Pons (tissue), 1 donor: ENCODE results near the gene ZNF768.
"Not testable (repeated sequence)": the region's sequence is repeated elsewhere in the genome, so short reads cannot be mapped to it uniquely, and the experiment has no call there.

Experiments
- DNase-seq: peaks from one replicate; pipeline ENCODE4 v3.0.0-alpha.2; 2016; ENCODE audit warnings: low spot score

Gene ZNF768

GRCh38 chr16:30533146-30533522 is 6.8 kb upstream of the ZNF768 start:
- DNase-seq, result no peak

DNA sequence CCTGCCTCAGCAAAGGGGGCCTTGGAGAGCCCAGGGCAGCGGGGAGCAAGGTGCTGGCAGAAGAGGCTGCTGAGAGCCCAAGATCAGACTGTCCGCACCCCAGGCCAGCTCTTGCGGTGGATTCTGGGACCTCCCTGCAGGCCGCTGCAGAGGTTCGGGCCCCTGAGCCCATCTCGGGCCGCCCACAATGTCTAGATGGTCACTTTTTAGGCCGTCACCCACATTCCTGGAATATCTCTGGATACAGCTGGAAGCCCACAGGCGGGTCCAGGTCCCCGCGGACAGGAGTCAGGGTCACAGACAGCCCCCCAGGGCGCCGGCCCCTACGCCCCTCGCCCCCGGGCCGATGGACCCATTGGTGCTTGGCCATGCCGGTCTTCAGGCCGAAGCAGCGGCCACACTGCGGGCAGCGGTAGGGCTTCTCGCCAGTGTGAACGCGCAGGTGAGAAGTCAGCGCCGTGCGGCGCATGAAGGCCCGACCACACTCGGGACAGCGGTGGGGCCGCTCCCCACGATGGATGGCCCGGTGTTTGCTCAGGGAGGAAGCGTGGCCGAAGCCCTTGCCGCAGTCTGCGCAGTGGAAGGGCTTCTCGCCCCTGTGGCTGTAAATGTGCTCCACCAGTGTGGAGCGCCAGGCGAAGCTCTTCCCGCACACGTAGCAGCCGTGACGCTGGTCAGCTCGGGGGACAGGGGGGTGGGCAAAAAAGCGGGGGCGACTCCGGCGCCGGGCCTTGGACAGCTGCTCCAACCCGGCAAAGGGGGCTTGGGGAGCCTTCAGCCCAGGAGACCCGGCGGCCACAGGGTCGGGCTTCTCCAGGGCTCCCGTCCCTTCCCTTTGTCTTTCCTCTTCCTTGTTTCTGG is 6.1 kb upstream of the ZNF768 start:
- DNase-seq, result no peak

DNA sequence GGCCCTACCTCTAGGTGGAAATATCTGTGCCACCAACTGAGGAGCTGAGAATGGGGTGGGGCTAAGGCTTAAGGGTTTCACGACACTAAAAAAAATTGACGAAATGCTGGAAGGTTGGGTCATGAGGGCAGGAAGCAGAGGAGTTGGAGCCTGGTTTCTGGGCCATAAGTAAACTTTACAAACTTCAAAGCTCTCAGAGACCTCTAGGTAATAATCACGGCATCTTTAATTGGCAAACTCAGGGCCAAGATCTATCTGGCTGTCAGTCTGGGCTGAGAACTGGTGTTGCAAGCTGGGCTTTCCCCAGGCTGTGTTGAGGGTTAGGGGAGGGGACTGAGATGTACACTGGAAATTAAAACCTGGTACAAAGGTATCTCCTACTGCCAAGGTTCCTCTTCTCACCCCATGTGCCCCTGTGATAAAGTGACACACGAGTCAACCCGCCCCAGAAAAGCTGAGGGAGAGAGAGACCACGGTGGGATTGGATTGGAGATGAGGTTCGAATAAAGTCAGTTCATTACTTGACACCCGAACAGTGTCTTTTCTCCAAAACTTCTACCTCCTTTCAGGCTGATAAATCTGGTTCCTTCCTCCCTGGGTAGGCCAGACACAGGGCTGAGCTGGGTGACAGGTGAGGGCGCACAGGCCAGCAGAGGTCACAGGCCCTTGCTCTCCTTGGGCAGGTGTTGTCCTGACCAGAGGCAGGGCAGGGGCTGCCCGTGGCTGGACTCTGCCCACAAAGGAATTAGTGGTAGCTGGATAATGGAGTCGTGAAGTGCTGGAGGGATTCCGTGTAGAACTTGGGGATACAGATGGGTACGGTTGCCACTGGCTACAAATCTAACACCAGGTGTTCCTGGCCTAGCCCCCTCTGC is 4.0 kb upstream of the ZNF768 start:
- DNase-seq, result no peak

DNA sequence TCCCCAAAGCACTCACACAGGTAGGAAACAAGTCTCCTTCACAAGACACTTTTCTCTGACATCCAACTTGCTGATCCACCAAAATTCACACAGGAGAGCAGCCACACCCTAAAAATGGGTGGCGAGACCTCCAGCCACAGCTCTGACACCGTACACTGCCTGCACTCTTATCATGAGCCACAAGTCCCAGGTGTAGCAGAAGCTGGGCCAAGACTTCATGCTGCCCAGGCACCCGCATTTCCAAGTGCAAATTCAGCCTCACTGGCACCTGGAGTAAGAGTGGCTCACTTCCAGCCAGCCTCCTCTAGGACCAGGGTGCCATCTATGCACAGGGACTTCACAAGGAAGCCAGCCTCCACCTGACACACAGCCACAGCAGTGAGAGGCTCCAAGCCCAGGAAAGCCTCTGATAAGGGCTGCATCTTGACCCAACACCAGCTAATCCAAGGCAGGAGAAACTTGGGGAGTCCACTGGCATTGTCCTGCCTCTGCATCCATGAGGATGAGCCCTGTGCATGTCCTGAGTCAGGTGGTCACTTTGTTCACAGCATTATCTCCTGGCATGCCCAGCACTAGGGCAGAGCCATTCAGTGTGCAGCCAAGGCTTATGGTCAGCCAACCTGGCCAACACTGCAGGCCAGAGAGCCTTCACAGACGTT is 2.6 kb upstream of the ZNF768 start:
- DNase-seq, result no peak

DNA sequence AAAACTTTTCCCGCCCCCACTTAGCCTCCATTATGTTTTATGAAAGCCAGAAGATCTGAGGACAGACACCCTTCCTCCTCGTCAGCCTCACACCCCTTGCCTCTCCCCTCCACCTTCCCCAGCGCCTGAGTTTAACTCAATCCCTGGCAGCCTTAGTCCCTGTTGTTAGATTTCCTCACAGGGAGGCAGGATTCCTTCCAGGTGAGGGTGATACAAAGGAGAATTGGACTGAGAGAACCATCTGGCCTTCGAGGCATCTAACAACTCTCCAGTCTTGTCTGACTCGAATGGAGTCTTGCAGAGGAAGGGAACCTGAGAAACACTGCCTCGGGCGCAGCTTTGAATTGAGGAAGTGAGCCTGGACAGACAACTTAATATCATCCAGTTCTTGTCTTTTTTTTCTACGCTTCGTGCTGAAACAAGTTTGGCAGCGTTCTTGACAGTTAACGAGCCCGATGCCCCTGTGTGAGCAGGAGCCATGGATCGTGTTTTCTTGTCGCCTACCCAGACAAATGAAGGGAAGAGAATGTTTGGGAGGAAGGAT is 1.3 kb upstream of the ZNF768 start:
- DNase-seq, result peak; percentile 72

DNA sequence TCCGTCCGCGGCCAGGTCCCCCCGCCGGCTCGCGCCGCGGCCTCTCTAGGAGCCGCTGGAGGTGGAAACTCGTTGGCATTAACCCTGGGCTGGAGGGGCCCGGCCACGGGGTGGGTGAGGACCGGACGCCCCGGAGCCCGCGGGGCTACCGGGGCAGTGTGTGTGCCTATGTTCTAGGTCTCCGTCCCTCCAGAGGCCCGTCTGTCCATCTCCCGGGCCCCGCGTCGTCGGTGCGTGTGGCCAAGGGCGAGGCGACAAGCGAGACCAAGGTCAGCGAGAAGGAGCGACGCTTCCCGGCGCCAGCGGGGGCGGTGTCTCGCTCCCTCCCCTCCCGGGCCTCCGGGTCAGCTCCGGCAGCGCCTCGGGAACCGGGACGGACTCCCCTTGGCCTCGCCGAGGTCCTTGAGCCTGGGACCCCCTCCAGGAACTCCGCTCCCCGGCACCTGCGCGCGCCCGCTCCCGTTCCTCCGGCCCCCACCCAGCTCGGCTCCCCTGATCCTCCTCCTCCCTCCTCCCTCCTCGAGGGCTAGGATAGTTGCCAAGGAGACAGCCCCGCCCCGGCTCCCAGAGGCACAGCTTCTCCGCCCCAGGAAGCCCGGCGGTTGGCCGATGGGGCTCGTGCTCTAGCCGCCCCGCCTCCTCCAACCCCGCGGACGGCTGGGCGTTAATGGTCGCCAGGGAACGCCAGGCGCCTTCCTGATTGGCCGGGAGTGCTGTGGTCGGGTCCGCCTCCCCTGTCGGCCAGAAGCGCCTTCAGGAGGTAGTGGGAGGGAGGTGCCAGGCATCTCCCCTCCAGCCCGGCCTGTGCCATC is 663 bp upstream of the ZNF768 start:
- DNase-seq, result peak; percentile 96

- DNase-seq, result no peak
Measured at GRCh38 chr16:30525844-30526136, 576 bp downstream of the ZNF768 start.

- DNase-seq, result no peak
Measured at GRCh38 chr16:30524575-30525568, 1.5 kb downstream of the ZNF768 start.

DNA sequence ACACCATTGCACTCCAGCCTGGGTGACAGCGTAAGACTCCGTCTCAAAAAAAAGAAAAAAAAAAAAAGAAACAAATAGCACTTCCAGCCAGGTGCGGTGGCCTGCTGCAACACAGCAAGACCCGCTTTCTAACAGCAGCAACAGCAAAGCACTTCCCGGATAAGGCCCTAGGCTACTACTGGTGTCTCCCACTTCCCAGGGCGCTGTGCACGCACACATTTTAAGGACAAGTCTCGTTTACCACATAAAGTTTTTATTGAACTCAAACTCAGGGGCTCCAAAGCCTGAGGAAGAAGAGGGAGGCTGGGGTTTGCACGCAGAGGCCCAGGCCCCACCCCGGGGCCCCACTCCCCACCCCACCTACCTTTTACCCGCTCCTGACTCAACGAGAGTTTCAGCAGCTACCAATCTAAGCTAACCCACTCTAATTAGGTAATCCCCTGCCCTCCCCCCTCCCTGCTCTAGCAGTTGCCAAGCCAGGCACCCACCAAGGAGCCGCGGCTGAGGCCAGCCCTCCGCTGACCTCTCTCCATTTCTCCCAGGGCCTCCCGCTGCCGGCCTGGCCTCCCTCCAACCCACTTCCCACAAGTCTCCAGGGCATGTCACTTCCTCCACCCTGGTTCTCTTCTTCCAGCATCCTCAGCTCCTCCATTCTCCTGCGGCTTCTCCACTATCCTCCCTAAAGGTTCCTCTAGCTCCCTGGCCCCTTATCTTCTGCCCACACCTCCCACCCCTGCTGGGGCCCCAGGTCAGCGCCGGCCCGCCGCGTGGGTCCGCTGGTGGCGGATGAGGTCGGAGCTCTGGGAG is 2.4 kb downstream of the ZNF768 start:
- no peak for DNase-seq

- DNase-seq, result not testable (repeated sequence)
Measured at GRCh38 chr16:30522702-30523463, 3.5 kb downstream of the ZNF768 start.

- DNase-seq, result no peak
Measured at GRCh38 chr16:30521873-30522641, 4.3 kb downstream of the ZNF768 start.

- no peak for DNase-seq
Measured at GRCh38 chr16:30521476-30521872, 4.9 kb downstream of the ZNF768 start.

- no peak for DNase-seq
Measured at GRCh38 chr16:30519120-30520049, 7.0 kb downstream of the ZNF768 start.

DNA sequence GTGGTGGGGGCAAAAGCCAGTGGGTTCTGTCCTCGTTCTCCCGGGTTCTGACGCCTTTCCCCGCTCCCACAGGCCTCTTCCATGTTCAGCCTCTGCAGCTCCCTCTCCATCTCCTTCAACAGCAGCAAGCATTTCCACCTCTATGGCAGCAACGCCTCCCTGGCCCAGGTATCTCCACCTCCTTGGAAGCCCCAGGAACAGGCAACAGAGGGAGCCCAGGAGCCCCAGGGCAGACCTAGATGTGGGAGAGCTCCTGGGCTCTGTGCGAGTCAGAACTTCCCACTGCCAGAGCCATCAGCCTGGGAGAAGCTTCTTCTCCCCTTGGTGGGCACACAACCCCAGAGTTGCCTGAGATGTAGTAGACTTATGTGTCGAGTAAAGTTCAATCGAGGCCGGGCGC is 7.8 kb downstream of the ZNF768 start:
- no peak for DNase-seq

GRCh38 chr16:30515275-30515674 is 11.1 kb downstream of the ZNF768 start:
- no peak for DNase-seq

DNA sequence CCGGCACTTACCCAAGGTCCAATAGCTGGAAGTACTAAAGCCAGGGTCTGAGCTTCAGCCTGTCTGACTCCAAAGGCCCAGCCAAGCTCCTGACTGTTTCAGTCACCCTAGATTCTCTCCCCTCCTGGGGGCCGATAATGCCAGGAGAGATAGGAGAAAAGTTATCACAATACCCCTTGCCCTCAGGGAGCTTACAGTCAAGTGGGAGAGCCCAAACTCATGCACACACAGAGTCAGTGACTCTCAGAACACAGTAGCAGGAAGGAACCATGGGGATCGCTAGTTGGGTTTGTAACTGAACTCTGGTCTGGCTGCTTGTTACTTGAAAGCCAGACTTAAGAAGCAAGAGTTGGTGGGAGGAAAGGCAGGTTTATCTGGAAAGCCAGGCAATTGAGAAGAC is 14.9 kb downstream of the ZNF768 start:
- no peak for DNase-seq

DNA sequence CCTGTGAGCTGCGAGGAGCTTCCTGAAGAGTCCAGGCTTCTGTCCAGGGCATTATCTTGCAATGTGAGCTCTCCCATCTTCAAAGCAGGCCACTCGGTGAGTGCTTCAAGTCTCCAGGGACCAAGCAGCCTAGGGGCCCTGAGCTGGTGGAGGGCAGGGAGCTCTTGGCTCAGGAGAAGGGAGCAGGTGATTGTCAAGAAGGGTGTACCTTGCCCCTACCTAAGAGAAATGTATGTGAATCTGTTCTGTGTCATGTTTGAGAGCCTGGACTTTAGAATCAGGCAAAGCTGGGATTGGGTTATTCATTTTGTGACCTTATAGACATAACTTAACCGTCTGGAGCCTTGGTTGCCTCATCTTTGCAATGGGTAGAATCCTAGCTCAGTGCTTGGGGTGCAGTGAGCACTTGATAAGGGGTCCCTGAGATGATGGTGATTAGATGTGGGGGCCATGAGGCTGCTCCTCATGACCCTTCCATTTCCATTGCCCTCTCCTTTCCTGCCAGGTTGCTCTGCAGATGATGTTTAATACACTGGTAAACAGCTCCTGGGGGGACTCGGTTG is 15.9 kb downstream of the ZNF768 start:
- no peak for DNase-seq
